Raji (cell line): ENCODE data around the gene NKX3-2.

Experiments
- POLR2A ChIP-seq: IDR thresholded peaks from 2 replicates; pipeline ENCODE4 v1.6.1; 2011; ENCODE audit warnings: low read depth, low read length, control low read depth; ENCODE audit not compliant: insufficient read depth

NKX3-2 gene

GRCh38 chr4:13527192-13527980, 16.9 kb downstream of the NKX3-2 start:
- TF ChIP-seq POLR2A: no peak

GRCh38 chr4:13526658-13527057, 17.6 kb downstream of the NKX3-2 start:
- no peak for TF ChIP-seq POLR2A

- no peak for TF ChIP-seq POLR2A
These were observed 18.6 kb downstream of the NKX3-2 start for GRCh38 chr4:13525606-13526281.

GRCh38 chr4:13524504-13525243, 19.6 kb downstream of the NKX3-2 start:
- TF ChIP-seq POLR2A: no peak

GRCh38 chr4:13523591-13524503, 20.5 kb downstream of the NKX3-2 start:
- no peak for TF ChIP-seq POLR2A

- no peak for TF ChIP-seq POLR2A
These were observed 21.2 kb downstream of the NKX3-2 start for GRCh38 chr4:13523105-13523477.

GRCh38 chr4:13522282-13523104, 21.8 kb downstream of the NKX3-2 start:
- no peak for TF ChIP-seq POLR2A

GRCh38 chr4:13521047-13521446, 23.3 kb downstream of the NKX3-2 start:
- no peak for TF ChIP-seq POLR2A

- TF ChIP-seq POLR2A: no peak
These were observed 27.9 kb downstream of the NKX3-2 start for GRCh38 chr4:13516315-13516860.

GRCh38 chr4:13515268-13515667, 29.0 kb downstream of the NKX3-2 start:
- no peak for TF ChIP-seq POLR2A

- no peak for TF ChIP-seq POLR2A
These were observed 29.6 kb downstream of the NKX3-2 start for GRCh38 chr4:13514722-13515121.

GRCh38 chr4:13511101-13511500, 33.2 kb downstream of the NKX3-2 start:
- no peak for TF ChIP-seq POLR2A

GRCh38 chr4:13509442-13509841, 34.9 kb downstream of the NKX3-2 start:
- TF ChIP-seq POLR2A: no peak

GRCh38 chr4:13504374-13504773, 39.9 kb downstream of the NKX3-2 start:
- TF ChIP-seq POLR2A: no peak
